ENCODE data around the gene ZNF341.
"Not testable (repeated sequence)": the region's sequence is repeated elsewhere in the genome, so short reads cannot be mapped to it uniquely, and the experiment has no call there.

ZNF341 gene

GRCh38 chr20:33731693-33732165 lies at the start of gene ZNF341:
Gene ZNF341 (plus strand): TSS chr20:33731996. CDS start chr20:33732022, 26 bp downstream.
- peak; percentile 82 to 87 for DNase-seq

- no peak for DNase-seq
Measured at GRCh38 chr20:33684533-33685327, 47.1 kb upstream of the ZNF341 start.

DNA sequence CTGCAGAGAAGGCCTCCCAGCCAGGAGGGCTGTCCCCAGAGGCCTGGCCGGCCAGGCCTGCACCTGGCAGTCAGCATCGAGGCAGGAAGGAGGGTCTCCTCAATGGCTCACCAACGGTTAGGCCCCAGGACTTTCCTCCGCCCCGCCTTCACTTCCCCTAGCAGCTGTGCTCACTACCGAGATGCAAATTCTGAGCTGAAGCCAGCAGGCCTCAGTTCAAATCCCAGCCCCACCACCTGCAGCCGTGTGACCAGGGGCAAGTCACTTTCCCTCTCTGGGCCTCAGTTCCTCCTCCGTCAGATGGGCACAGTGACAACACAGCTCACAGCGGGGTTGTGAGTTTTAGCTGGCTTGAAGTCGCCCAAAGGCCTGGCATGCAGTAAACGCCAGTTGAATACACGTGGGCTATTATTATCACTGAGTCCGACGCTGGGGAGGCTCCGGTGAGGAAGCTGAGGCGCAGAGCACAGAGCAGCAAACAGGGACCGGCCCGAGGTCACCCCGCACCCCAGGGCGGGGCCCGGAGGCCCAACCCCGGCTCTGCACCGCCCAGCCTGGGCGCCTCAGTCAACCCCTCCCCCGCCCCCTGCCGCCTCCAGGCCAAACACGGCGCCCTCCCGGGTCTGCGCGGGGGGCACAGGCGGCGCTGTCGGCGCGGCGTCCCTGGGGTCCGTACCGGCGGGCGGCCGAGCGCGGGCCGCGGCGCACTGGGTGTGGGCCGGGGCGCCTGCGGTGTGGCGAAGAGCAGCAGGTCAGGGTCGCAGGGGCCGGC lies 46.3 kb upstream of the ZNF341 start:
- DNase-seq: peak; percentile 59 to 66

- DNase-seq: peak; percentile 97
Measured at GRCh38 chr20:33686100-33686983, 45.5 kb upstream of the ZNF341 start, which contains the start of gene E2F1. Gene E2F1 (minus strand): TSS chr20:33686385. CDS start chr20:33686264, 121 bp downstream.

GRCh38 chr20:33686984-33687366 lies 44.8 kb upstream of the ZNF341 start:
- DNase-seq: no peak

DNA sequence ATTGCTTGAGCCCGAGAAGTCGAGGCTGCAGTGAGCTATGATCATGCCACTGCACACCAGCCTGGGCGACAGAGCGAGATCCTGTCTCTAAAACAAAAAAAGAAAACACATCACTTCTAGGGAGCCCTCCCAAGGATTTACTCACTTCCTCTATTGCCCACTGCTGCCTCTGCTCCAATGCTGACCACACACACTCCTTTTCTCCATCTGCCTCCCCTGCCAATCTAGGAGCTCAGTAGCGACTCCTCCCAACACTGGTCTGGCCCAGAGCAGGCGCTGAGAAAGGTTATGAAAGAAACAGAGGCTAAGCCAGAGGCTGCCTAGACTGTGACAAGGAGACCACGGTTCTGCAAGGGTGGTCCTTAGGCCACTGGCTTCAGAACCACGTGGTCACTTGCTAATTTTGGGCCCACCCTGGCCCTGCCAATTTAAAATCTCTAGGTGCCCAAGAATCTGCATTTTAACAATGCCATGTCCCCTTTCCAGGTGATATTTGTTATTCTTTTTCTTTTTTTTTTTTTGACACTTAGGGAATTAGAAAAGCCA lies 44.4 kb upstream of the ZNF341 start:
- no peak for DNase-seq

DNA sequence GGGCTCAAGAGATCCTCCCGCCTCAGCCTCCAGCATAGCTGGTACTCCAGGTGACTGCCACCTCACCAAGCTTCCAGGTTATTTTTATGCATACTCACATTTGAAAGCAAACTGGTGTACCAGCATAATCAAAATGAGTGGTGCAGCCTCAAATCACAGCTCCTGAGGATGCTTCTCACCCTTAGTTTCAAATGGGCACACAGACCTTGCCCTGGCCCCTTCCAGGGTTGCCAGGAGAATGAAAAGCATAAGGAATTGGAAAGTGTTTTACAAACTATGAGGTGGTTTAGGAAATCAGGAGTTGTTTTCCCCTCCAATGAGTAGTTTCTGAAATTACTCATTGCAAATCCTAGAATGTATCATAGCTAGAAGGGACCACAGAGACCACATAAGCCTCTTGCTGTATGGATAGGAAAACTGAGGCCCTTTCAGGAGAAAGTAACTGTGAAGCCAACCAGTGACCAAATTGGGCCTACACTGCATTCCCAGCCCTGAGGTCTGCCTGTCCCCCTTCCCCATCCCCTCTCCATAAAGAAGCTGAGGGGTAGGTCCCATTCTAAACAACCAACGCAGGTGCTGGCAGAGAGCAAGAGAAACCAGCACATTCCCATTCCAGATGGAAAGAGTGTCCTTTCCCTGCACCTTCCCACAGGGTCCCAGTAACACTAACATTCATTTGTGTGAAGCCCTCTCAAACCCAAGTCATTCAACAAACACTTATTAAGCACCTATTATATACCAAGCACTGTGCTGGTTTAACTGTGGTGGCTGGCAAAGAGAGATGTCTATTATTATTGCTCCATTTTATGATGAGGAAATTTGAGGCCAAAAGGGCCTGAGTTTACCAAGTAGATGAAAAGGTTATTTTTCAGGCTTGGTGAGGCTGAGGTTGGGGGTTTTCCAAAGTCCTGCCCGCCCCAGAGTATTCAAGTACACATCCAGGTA lies 43.5 kb upstream of the ZNF341 start:
- DNase-seq: no peak

DNA sequence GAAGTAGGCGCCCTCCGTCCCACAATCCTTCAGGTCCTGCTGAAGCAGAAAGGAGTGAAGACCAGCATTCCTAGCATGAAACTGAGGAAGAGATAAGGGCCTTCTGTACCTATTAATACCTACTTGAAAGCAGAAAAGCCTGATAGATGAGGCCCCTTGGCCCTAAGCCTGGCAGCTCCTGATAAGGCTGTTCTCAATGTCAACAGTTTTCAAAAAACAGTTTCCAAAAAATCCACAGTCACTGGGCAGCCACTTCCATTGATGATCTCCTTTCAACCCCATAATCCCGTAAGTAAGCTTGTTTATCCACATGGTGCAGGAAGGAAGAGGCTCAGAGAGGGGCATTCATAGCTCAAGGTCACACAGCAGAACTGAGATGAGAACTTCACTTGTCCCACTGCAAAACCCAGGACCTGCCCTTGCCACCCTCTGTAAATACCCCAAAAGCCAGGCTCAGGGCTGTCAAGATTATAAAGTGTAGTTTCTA lies 42.8 kb upstream of the ZNF341 start:
- DNase-seq: no peak

DNA sequence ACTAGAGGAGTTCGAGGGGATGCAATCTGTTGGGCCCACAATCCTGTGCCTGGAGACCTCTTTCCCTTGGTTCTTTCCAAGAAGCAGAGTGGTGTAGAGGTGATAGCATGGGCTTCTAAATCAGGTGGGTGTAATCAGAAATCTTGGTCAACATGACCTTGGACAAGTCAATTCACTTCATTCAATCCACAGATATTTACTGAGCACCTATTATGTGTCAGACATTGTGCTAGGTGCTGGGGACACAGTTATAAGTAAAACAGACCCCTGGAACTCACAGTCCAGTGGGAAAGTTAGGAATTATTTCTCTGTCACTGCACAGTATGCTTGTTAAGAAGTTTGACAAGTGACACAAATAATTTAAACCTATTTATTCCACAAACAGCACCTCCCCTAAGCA lies 42.3 kb upstream of the ZNF341 start:
- DNase-seq: no peak

GRCh38 chr20:33689973-33690372 lies 41.8 kb upstream of the ZNF341 start:
- peak in 1 of 2 donors; percentile 38 for DNase-seq

DNA sequence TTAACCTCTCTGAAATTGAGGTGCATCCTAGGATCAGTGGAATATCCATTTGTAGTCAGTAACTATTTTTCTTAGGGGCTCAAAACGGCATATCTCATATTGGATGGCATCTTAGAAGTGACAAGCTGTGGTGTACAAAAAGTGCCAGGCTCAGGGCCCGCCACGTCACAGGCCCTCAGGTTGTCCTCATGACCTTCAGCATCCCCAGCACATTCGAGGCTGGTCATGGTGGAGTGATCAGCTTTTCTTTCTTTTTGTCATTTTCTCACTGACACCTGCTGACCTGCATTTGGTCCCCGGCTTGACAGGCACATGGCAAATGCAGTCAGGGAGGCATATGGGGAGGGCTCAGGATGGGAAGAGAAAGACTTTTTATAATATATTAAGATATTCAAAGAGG lies 38.5 kb upstream of the ZNF341 start:
- DNase-seq: no peak

DNA sequence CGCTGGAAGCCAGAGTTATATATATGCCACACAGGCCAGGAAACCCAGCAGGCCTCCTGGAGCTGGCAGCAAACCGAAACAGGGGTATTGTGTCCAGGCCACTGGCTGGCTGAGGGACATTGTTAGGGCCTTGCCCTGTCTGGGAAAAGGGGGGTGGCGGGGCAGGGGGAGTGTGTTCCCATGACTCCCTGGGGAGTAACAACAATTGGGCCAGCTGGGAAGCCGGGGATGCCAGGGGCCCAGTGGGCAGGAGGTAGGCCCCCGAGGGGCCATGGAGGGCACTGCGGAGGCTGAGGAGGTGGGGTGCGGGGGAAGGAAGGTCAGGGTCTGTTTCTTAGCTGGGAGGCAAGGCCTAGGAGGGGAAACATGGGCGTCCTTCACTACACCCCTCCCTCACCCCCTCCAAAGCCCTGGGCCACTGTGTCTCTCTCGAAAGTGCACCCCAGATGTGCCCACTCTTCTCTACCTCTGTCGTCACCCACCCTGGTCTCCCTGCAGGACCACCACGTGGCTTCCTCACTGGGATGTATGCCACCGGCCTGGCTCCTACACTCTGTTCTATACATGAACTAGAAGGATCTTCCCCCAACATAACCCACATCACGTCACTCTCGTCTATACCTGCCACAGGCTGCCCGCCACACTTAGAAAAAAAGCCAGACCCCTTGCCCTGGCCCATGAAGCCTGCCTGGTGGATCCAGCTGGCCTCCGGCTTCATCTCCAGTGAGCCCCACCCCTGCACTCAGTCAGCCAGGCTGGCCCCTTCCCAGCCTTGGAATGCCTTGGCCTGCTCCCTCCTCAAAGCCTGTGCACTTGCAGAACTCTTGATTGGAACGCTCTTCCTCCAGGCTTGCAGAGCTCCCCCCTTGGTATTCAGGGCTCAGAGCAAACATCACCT lies 37.8 kb upstream of the ZNF341 start:
- no peak for DNase-seq

GRCh38 chr20:33694639-33695012 lies 37.2 kb upstream of the ZNF341 start:
- DNase-seq: no peak

DNA sequence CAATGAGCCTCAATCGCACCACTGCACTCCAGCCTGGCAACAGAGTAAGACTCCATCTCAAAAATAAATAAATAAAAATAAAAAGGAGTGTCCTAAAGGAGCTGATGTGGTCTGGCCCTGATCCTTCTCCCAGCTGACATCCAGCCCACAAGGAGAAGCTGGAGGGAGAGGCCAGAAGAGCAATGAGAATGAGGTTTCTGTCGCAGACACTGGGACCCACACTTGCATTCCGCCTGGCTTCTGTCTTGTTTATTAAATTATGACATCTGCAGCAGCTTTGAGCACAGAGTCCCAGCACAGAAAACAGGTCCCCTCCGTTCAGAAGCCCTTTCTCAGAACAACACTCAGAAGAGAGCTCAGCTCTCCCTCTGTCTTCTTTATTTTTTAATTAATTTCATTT lies 35.3 kb upstream of the ZNF341 start:
- DNase-seq: no peak

GRCh38 chr20:33697129-33697528 lies 34.7 kb upstream of the ZNF341 start:
- DNase-seq: no peak

- not testable (repeated sequence) for DNase-seq
Measured at GRCh38 chr20:33698966-33699365, 32.8 kb upstream of the ZNF341 start.

DNA sequence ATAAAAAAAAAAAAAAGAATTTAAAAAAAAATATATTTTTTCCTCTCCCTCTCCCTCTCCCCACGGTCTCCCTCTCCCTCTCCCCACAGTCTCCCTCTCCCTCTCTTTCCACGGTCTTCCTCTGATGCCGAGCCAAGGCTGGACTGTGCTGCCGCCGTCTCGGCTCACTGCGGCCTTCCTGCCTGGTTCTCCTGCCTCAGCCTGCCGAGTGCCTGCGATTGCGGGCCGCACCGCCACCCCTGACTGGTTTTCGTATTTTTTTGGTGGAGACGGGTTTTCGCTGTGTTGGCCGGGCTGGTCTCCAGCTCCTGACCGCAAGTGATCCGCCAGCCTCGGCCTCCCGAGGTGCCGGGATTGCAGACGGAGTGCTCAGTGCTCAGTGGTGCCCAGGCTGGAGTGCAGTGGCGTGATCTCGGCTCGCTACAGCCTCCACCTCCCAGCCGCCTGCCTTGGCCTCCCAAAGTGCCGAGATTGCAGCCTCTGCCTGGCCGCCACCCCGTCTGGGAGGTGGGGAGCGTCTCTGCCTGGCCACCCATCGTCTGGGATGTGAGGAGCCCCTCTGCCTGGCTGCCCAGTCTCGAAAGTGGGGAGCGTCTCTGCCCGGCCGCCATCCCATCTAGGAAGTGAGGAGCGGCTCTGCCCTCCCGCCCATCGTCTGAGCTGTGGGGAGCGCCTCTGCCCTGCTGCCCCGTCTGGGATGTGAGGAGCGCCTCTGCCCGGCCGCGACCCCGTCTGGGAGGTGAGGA lies 30.9 kb upstream of the ZNF341 start:
- not testable (repeated sequence) for DNase-seq

DNA sequence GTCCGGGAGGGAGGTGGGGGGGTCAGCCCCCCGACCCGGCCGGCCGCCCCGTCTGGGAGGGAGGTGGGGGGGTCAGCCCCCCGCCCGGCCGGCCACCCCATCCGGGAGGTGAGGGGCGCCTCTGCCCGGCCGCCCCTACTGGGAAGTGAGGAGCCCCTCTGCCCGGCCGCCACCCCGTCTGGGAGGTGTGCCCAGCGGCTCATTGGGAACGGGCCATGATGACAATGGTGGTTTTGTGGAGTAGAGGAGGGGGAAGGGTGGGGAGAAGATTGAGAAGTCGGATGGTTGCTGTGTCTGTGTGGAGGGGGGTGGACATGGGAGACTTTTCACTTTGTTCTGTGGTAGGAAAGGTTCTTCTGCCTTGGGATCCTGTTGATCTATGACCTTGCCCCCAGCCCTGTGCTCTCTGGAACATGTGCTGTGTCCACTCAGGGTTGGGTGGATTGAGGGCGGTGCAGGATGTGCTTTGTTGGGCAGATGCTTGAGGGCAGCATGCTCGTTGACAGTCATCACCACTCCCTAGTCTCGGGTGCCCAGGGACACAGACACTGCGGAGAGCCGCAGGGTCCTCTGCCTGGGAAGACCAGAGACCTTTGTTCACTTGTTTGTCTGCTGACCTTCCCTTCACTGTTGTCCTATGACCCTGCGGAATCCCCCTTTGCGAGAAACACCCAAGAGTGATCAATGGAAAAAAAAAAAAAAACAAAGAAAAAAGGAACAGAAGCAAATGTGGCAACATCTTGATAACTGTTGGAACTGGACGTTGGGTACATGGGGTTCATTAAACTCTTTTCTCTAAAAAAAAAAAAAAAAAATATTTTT lies 30.0 kb upstream of the ZNF341 start:
- DNase-seq: no peak

DNA sequence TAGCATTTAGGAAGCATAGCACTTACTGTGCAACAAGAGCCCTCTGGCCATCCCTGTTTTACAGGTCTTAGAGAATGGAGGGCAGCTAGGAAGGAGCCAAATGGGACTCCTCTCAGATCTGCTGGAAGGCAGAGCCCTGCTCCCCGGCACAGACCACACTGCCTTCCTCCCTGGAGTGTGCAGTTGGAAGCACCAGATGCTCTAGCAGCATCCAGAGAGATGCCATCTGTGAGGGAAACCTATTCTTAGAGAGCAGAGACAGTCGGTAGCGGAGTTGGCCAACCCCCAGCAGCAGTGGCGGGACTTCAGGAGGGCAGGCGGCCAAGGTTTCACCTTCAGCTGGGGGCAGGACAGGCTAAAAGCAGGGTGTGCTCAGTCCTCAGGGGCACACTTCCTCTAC lies 28.9 kb upstream of the ZNF341 start:
- no peak for DNase-seq

Measured in stimulated activated CD4-positive, alpha-beta T cell treated with anti-CD3 and anti-CD28 coated beads, Interleukin-2, amount 100 ng/mL, for 48 hours (primary cell).